ENCODE results near the gene AQP12B. TPM values are rescaled to one million over a fixed set of nuclear protein-coding genes. Genes with fewer than 3 reads are reported as not detected.

AQP12B gene
- total RNA-seq, 1 donor from 2014 or later: not detected

- no peak for DNase-seq (ENCODE audit: low read depth in 2 of 2)
These were observed 36.3 kb upstream of the AQP12B start for GRCh38 chr2:240718896-240719490.

GRCh38 chr2:240717681-240718581 is 35.2 kb upstream of the AQP12B start:
- DNase-seq (ENCODE audit: low read depth in 2 of 2): no peak

- DNase-seq (ENCODE audit: low read depth in 2 of 2): no peak
These were observed 34.5 kb upstream of the AQP12B start for GRCh38 chr2:240717181-240717641.

GRCh38 chr2:240716130-240716798 is 33.6 kb upstream of the AQP12B start:
- no peak for DNase-seq (ENCODE audit: low read depth in 2 of 2)

- DNase-seq (ENCODE audit: low read depth in 2 of 2): no peak
These were observed 32.4 kb upstream of the AQP12B start for GRCh38 chr2:240714747-240715725.

GRCh38 chr2:240713928-240714746 is 31.5 kb upstream of the AQP12B start:
- DNase-seq (ENCODE audit: low read depth in 2 of 2): no peak

GRCh38 chr2:240713071-240713927 is 30.6 kb upstream of the AQP12B start:
- no peak for DNase-seq (ENCODE audit: low read depth in 2 of 2)

GRCh38 chr2:240712121-240712520 is 29.4 kb upstream of the AQP12B start:
- no peak for DNase-seq (ENCODE audit: low read depth in 2 of 2)

- DNase-seq (ENCODE audit: low read depth in 2 of 2): no peak
These were observed 29.0 kb upstream of the AQP12B start for GRCh38 chr2:240711701-240712100.

GRCh38 chr2:240711296-240711695 is 28.6 kb upstream of the AQP12B start:
- no peak for DNase-seq (ENCODE audit: low read depth in 2 of 2)

GRCh38 chr2:240708457-240708856 is 25.8 kb upstream of the AQP12B start:
- no peak for DNase-seq (ENCODE audit: low read depth in 2 of 2)

GRCh38 chr2:240707821-240708220 is 25.1 kb upstream of the AQP12B start:
- DNase-seq (ENCODE audit: low read depth in 2 of 2): no peak

GRCh38 chr2:240707043-240707756 is 24.5 kb upstream of the AQP12B start:
- DNase-seq (ENCODE audit: low read depth in 2 of 2): no peak

- no peak for DNase-seq (ENCODE audit: low read depth in 2 of 2)
These were observed 22.6 kb upstream of the AQP12B start for GRCh38 chr2:240705204-240705791.

- DNase-seq (ENCODE audit: low read depth in 2 of 2): no peak
These were observed 22.0 kb upstream of the AQP12B start for GRCh38 chr2:240704651-240705050.

- no peak for DNase-seq (ENCODE audit: low read depth in 2 of 2)
These were observed 21.0 kb upstream of the AQP12B start for GRCh38 chr2:240703417-240704341.

- DNase-seq (ENCODE audit: low read depth in 2 of 2): no peak
These were observed 19.9 kb upstream of the AQP12B start for GRCh38 chr2:240702640-240703011.
